Neural cell (in vitro differentiated cells): ENCODE measurements around the gene RUSF1. TPM values are rescaled to one million over a fixed set of nuclear protein-coding genes. Genes with fewer than 3 reads are reported as not detected.

Source experiments
- H2AFZ ChIP-seq: fragments of 200-600, 300-800 bp; sonication (generic), shearing (Covaris generic); 2 replicates; pipeline ENCODE4 v1.6.0; 2014; ENCODE audit warnings: low read depth, mild to moderate bottlenecking, antibody characterized with exemption, low read length, moderate library complexity
- H3F3A ChIP-seq: fragments of 200-600 bp; shearing (Covaris generic); 2 replicates; pipeline ENCODE4 v1.6.1; 2016; ENCODE audit warnings: mild to moderate bottlenecking, moderate library complexity, mixed read lengths, antibody characterized with exemption, low read length; ENCODE audit not compliant: insufficient read depth, poor library complexity, severe bottlenecking
- H3K27ac ChIP-seq: fragments of 200-600, 300-800 bp; sonication (generic), shearing (Covaris generic); 2 replicates; pipeline ENCODE4 v1.5.1; 2014; ENCODE audit warnings: mild to moderate bottlenecking, low read length, moderate library complexity
- H3K27me3 ChIP-seq: fragments of 300-800, 200-600 bp; sonication (generic), shearing (Covaris generic); 2 replicates; pipeline ENCODE4 v1.6.0; 2014; ENCODE audit warnings: mild to moderate bottlenecking, low read depth, low read length, moderate library complexity; ENCODE audit not compliant: insufficient read depth
- H3K36me3 ChIP-seq: fragments of 300-800, 200-600 bp; sonication (generic), shearing (Covaris generic); 2 replicates; pipeline ENCODE4 v1.5.1; 2014; ENCODE audit warnings: mild to moderate bottlenecking, antibody characterized with exemption, low read length, moderate library complexity; ENCODE audit not compliant: insufficient read depth
- H3K4me2 ChIP-seq: fragments of 300-800, 200-600 bp; sonication (generic), shearing (Covaris generic); 2 replicates; pipeline ENCODE4 v1.6.0; 2014; ENCODE audit warnings: mild to moderate bottlenecking, low read length
- H3K4me3 ChIP-seq: fragments of 300-800, 200-600 bp; sonication (generic), shearing (Covaris generic); 2 replicates; pipeline ENCODE4 v1.5.1; 2014; ENCODE audit warnings: mild to moderate bottlenecking, low read length, moderate library complexity
- H3K79me2 ChIP-seq: fragments of 200-600 bp; shearing (Covaris generic); replicated peaks from 2 replicates; pipeline ENCODE4 v1.6.0; 2014; ENCODE audit warnings: mild to moderate bottlenecking, low read length, moderate library complexity; ENCODE audit not compliant: insufficient read depth
- H3K9ac ChIP-seq: fragments of 300-800, 200-600 bp; sonication (generic), shearing (Covaris generic); 2 replicates; pipeline ENCODE4 v1.6.1; 2016; ENCODE audit warnings: mild to moderate bottlenecking, low read length, mixed read lengths
- H3K9me2 ChIP-seq: fragments of 200-600 bp; shearing (Covaris generic); 2 replicates; pipeline ENCODE4 v1.6.1; 2016; ENCODE audit warnings: mild to moderate bottlenecking, low read length, mixed read lengths; ENCODE audit not compliant: insufficient read depth
- H3K9me3 ChIP-seq: fragments of 200-600, 300-800 bp; sonication (generic), shearing (Covaris generic); 2 replicates; pipeline ENCODE4 v1.6.1; 2016; ENCODE audit warnings: mild to moderate bottlenecking, mixed run types, low read length, moderate library complexity, mixed read lengths
- H4K20me1 ChIP-seq: fragments of 200-600 bp; shearing (Covaris generic); 2 replicates; pipeline ENCODE4 v1.6.1; 2016; ENCODE audit warnings: mild to moderate bottlenecking, mixed run types; ENCODE audit not compliant: insufficient read depth
- CTCF ChIP-seq: fragments of 450-650 bp; IDR thresholded peaks from 2 replicates; pipeline ENCODE4 v1.5.1; 2014; ENCODE audit warnings: antibody characterized with exemption, mild to moderate bottlenecking, moderate library complexity; ENCODE audit not compliant: poor library complexity, severe bottlenecking
- EP300 ChIP-seq: fragments of 450-650 bp; conservative IDR thresholded peaks from 2 replicates; pipeline ENCODE4 v1.6.1; 2014; ENCODE audit warnings: antibody characterized with exemption, mild to moderate bottlenecking, moderate library complexity; ENCODE audit not compliant: poor library complexity, severe bottlenecking
- EZH2 ChIP-seq: fragments of 200-600, 300-800 bp; shearing (Covaris generic), sonication (generic); IDR thresholded peaks from 2 replicates; pipeline ENCODE4 v1.6.1; 2014; ENCODE audit warnings: antibody characterized with exemption, low read length, borderline replicate concordance, mild to moderate bottlenecking; ENCODE audit not compliant: insufficient read depth, poor library complexity, severe bottlenecking
- MXI1 ChIP-seq: fragments of 450-650 bp; conservative IDR thresholded peaks from 2 replicates; pipeline ENCODE4 v1.6.1; 2014; ENCODE audit warnings: antibody characterized with exemption, mild to moderate bottlenecking; ENCODE audit not compliant: poor library complexity, severe bottlenecking
- POLR2AphosphoS5 ChIP-seq: IDR thresholded peaks from 2 replicates; pipeline ENCODE4 v1.6.1; 2012
- RAD21 ChIP-seq: fragments of 450-650 bp; conservative IDR thresholded peaks from 2 replicates; pipeline ENCODE4 v1.6.1; 2014; ENCODE audit warnings: antibody characterized with exemption, mild to moderate bottlenecking, moderate library complexity
- REST ChIP-seq: IDR thresholded peaks from 2 replicates; pipeline ENCODE4 v1.6.1; 2012; ENCODE audit warnings: borderline replicate concordance
- SMC3 ChIP-seq: fragments of 450-650 bp; conservative IDR thresholded peaks from 2 replicates; pipeline ENCODE4 v1.6.1; 2014; ENCODE audit warnings: antibody characterized with exemption, mild to moderate bottlenecking, moderate library complexity; ENCODE audit not compliant: poor library complexity
- TAF1 ChIP-seq: IDR thresholded peaks from 2 replicates; pipeline ENCODE4 v1.6.1; 2012; ENCODE audit warnings: low read depth
- polyA plus RNA-seq: library from polyadenylated mRNA; depleted of rRNA; stranded (reverse); fragments of >200 nt; gene quantifications from 2 replicates; pipeline ENCODE4 v1.2.3, GENCODE V29; 2014

RUSF1 gene
- polyA plus RNA-seq, 1 donor from 2014 or later, result 108 TPM

- no peaks in the 10 kb centered on the region for H4K20me1 ChIP-seq
- no peaks in the 10 kb centered on the region for H3K9me3 ChIP-seq
- H3K9ac ChIP-seq, result no peak overlapping the region
- no peak overlapping the region for H3K27ac ChIP-seq
- H3K4me3 ChIP-seq, result no peak overlapping the region
- H2AFZ ChIP-seq, result no peak overlapping the region
- H3F3A ChIP-seq, result no peaks in the 10 kb centered on the region
- H3K79me2 ChIP-seq, result no peaks in the 10 kb centered on the region
- H3K4me2 ChIP-seq, result no peak overlapping the region
- TF ChIP-seq REST, result no peak
- no peak for TF ChIP-seq RAD21
- TF ChIP-seq CTCF, result no peak
- TF ChIP-seq MXI1, result no peak
- no peak for TF ChIP-seq POLR2AphosphoS5
- TF ChIP-seq SMC3, result no peak
- H3K9me2 ChIP-seq, result no peaks in the 10 kb centered on the region
- no peaks in the 10 kb centered on the region for H3K27me3 ChIP-seq
- no peaks in the 10 kb centered on the region for H3K36me3 ChIP-seq
Measured at GRCh38 chr16:31522071-31522470, 13.9 kb upstream of the RUSF1 start.

GRCh38 chr16:31521368-31521767 lies 13.2 kb upstream of the RUSF1 start:
- no peak overlapping the region for H3K27ac ChIP-seq
- H4K20me1 ChIP-seq, result no peaks in the 10 kb centered on the region
- H3K79me2 ChIP-seq, result no peaks in the 10 kb centered on the region
- H3F3A ChIP-seq, result no peaks in the 10 kb centered on the region
- no peaks in the 10 kb centered on the region for H3K9me3 ChIP-seq
- no peak for TF ChIP-seq RAD21
- TF ChIP-seq MXI1, result no peak
- TF ChIP-seq EP300, result no peak
- TF ChIP-seq POLR2AphosphoS5, result no peak
- TF ChIP-seq TAF1, result no peak
- TF ChIP-seq SMC3, result no peak
- TF ChIP-seq CTCF, result no peak
- no peak for TF ChIP-seq EZH2
- no peak for TF ChIP-seq REST
- no peak overlapping the region for H3K4me2 ChIP-seq
- no peak overlapping the region for H3K4me3 ChIP-seq
- no peaks in the 10 kb centered on the region for H3K36me3 ChIP-seq
- H3K9ac ChIP-seq, result no peak overlapping the region
- no peaks in the 10 kb centered on the region for H3K9me2 ChIP-seq
- no peak overlapping the region for H2AFZ ChIP-seq
- H3K27me3 ChIP-seq, result no peaks in the 10 kb centered on the region
